ENCODE data around the gene LDLRAD3.

LDLRAD3 gene

DNA sequence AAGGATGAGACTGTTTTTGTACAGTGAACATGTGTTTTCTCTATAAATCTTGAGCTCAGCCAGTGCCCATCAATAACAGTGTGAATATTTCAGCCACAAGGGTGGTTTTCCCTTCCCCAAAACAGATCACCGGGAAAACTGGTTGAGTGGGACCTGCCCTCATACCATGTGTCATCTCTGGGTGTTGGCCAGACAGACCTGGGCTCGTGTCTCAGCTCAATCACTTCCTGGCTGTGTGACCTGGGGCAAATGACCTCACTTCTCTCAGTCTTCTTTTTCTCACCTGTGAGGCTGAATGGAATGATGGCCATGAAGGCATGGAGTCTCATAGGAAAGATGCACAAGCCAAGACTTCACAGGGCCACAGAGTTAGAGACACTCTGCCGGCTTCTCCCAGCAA, 270.6 kb downstream of the LDLRAD3 start:
- in situ Hi-C loops (cut with MboI; ENCODE audit: low sequenced_read_pairs, unreplicated experiment) = no loop called here

DNA sequence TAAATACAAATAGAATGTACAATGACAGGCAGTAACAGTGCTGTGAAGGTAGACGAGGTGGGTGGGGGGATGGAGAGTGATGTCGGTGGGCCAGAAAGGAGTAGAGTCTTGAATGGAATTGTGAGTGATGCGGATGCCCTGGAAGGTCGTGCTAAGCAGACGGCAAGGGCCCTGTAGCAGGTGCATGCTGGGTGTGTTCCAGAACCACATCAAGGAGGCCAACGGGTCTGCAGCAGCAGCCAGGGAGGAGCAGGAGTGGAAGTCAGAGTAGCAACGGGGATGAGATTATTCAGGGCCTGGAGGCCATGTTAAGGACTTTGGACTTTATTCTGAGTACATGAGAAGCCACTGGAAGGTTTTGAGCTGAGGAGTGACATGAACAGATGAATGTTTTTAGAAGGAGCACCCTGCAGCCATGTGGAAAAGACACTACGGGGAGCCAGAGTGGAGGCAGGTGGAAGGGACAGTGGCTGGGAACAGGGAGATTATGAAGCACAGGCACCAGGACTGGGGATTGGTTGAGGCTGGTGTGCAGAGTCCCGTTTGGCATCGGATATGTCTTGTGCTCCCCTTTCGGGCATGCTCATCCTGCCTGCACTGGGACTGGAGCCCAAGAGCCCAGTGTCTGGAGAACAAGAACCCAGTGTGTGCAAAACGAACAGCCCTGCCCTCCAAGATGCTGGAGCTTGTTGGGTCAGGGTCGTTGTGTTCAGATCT, 271.3 kb downstream of the LDLRAD3 start:
- DNase-seq (ENCODE audit: low spot score) = no peak
- in situ Hi-C loops (cut with MboI; ENCODE audit: low sequenced_read_pairs, unreplicated experiment) = no loop called here
- TF ChIP-seq, protein P1, sequence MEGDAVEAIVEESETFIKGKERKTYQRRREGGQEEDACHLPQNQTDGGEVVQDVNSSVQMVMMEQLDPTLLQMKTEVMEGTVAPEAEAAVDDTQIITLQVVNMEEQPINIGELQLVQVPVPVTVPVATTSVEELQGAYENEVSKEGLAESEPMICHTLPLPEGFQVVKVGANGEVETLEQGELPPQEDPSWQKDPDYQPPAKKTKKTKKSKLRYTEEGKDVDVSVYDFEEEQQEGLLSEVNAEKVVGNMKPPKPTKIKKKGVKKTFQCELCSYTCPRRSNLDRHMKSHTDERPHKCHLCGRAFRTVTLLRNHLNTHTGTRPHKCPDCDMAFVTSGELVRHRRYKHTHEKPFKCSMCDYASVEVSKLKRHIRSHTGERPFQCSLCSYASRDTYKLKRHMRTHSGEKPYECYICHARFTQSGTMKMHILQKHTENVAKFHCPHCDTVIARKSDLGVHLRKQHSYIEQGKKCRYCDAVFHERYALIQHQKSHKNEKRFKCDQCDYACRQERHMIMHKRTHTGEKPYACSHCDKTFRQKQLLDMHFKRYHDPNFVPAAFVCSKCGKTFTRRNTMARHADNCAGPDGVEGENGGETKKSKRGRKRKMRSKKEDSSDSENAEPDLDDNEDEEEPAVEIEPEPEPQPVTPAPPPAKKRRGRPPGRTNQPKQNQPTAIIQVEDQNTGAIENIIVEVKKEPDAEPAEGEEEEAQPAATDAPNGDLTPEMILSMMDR (IDR thresholded peaks at IDR 0.05; ENCODE audit: borderline replicate concordance, control extremely low read depth, extremely low read depth, insufficient read depth, missing control alignments) = no peak

More for the DNA sequence above, 270.6 kb downstream of the LDLRAD3 start:
- DNase-seq (ENCODE audit: low spot score) = no peak
- TF ChIP-seq, protein P1 (IDR thresholded peaks at IDR 0.05; ENCODE audit: borderline replicate concordance, control extremely low read depth, extremely low read depth, insufficient read depth, missing control alignments) = no peak

DNA sequence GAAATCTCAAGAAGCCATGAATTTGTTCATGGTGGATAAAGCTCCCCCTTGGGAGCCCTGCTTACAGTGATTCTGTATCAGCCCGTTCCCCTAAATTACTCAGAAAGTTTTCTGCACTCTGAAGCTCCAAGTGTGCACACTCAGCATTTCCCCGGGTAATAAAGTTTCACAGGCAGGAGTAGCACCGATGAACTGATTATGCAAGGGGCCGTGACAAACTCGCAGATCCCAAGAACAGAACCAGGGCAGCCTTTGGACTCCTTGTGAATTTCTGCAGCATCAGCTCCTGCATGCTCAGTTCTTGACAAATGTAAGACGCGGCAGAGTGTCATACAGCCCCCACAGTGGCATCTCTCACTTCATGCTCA, 271.8 kb downstream of the LDLRAD3 start:
- in situ Hi-C loops (cut with MboI; ENCODE audit: low sequenced_read_pairs, unreplicated experiment) = no loop called here
- DNase-seq (ENCODE audit: low spot score) = no peak
- TF ChIP-seq, protein P1 (IDR thresholded peaks at IDR 0.05; ENCODE audit: borderline replicate concordance, control extremely low read depth, extremely low read depth, insufficient read depth, missing control alignments) = no peak

DNA sequence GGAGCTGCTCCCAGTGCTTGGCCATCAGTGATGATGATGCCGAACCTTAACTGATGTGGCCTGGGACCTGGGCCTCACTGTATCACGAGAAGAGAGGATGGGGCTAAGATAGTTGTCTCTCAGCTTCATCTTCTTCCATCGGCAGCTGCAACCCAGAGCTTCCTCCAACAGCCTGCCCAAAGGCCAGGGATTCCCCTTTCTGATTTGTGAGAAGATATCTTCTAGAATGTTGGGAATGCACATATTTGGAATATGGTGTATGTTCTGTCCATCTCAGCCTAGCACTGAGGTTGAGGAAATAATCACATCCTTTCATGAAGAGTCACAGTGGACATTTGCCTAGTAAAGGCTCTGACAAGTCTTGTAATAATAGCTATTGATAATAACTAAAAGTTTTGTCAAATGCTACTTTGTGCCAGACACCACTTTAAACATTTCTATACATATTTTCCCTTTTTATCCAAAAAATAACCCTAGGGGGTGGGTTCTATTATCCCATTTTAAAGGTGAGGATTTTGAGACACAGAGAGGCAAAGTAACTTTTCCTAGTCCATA, 272.3 kb downstream of the LDLRAD3 start:
- in situ Hi-C loops (cut with MboI; ENCODE audit: low sequenced_read_pairs, unreplicated experiment) = no loop called here
- no peak for DNase-seq (ENCODE audit: low spot score)
- TF ChIP-seq, protein P1 (IDR thresholded peaks at IDR 0.05; ENCODE audit: borderline replicate concordance, control extremely low read depth, extremely low read depth, insufficient read depth, missing control alignments) = no peak

DNA sequence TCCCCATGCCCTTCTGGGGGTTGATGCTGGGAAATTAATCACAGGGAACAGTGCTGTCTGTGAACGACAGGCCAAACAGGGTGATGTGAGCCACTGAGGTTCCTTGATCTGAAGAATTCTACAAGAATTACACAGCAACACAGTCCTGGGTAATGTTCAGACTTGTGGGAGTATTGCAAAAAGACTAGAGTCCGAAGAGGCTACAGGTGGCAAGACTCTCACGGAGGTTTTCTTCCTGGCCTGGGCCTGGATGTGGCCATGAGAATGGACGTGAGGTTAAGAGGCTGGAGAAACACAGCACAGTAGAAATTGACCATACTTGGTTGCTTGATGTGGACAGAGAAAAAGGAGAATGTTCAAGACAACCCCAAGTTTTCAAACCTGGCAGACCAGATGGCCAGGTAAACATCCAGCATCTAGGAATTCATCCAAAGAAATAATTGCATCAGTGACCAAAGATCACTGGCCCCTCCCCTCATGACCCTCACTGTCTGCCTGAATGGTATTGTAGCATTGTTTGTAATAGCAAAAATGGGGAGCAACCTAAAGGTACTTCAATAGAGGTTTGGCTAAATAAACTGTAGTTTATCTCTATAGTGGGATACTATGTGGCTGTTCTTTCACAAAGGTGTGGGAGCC, 274.5 kb downstream of the LDLRAD3 start:
- TF ChIP-seq, protein P1 (IDR thresholded peaks at IDR 0.05; ENCODE audit: borderline replicate concordance, control extremely low read depth, extremely low read depth, insufficient read depth, missing control alignments) = no peak
- DNase-seq (ENCODE audit: low spot score) = no peak
- in situ Hi-C loops (cut with MboI; ENCODE audit: low sequenced_read_pairs, unreplicated experiment) = no loop called here

DNA sequence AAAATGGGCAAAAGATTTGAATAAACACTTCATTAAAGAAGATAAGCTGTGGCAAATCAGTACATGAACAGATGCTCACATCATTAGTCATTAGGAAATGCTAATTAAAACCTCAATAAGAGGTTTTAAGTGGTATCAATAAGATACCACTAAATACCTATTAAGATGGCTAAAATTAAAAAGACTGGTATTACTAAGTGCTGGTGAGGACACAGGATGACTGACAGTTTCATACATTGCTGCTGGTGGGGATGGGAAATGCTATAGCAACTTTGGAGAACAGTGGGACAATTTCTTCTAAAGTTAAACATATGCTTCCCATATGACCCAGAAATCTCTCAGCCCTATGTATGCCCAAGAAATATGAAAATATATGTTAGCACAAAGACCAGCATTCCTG, 276.1 kb downstream of the LDLRAD3 start:
- no peak for DNase-seq (ENCODE audit: low spot score)
- in situ Hi-C loops (cut with MboI; ENCODE audit: low sequenced_read_pairs, unreplicated experiment) = no loop called here
- TF ChIP-seq, protein P1 (IDR thresholded peaks at IDR 0.05; ENCODE audit: borderline replicate concordance, control extremely low read depth, extremely low read depth, insufficient read depth, missing control alignments) = no peak

Data from GM13976 (cell line).